ENCODE measurements around the gene IL1B.

DNA sequence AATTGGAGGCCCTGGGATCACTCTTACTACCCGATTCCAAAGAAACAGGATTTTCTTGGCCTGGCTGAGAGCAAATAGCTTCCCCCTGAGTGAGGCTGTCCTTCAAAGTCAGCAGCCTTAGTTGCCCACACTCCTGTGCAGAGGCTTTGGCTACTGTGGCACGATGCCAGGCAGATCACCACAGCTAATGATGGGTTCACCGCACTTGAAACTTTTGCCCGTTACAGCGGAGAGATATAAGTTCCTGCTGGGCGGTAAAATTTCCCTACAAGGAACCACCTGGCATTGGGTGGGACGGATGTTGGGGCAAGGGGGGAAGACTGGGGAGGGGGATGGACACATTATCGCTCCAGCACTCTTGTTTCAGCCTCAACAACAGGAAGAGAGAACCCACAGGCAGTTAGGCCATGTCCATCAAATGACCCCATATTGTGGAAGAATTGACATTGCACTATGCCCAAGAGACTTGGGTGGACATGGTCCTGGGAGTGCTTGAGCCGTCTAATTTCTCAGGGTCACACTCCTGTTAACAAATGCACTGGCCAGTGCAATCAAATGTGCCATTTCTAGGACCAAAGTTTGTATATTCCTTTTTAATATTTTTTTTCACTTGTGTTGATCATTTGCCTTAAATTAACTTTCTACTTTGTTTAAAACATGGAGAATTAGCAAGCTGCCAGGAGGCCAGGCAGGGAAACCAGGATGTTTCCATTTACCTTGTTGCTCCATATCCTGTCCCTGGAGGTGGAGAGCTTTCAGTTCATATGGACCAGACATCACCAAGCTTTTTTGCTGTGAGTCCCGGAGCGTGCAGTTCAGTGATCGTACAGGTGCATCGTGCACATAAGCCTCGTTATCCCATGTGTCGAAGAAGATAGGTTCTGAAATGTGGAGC is 4.4 kb downstream of the IL1B start:
- TF ChIP-seq POLR2AphosphoS5 (IDR thresholded peaks at IDR 0.05), result no peak
- TF ChIP-seq, protein P1, sequence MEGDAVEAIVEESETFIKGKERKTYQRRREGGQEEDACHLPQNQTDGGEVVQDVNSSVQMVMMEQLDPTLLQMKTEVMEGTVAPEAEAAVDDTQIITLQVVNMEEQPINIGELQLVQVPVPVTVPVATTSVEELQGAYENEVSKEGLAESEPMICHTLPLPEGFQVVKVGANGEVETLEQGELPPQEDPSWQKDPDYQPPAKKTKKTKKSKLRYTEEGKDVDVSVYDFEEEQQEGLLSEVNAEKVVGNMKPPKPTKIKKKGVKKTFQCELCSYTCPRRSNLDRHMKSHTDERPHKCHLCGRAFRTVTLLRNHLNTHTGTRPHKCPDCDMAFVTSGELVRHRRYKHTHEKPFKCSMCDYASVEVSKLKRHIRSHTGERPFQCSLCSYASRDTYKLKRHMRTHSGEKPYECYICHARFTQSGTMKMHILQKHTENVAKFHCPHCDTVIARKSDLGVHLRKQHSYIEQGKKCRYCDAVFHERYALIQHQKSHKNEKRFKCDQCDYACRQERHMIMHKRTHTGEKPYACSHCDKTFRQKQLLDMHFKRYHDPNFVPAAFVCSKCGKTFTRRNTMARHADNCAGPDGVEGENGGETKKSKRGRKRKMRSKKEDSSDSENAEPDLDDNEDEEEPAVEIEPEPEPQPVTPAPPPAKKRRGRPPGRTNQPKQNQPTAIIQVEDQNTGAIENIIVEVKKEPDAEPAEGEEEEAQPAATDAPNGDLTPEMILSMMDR (IDR thresholded peaks at IDR 0.05), result no peak
- no peak for TF ChIP-seq POLR2A (IDR thresholded peaks at IDR 0.05)

Measured in upper lobe of left lung (tissue), 4 donors.